HG02884 (cell line): Measurements from ENCODE around the gene CASP2.
A peak's percentile ranks its signal among the peaks of the same experiment; 100 is the strongest.

Experiments used
- ATAC-seq: cut with Tn5 transposase; IDR thresholded peaks from one replicate; pipeline ENCODE4 v1.9.1; 2021; ENCODE audit warnings: mild to moderate bottlenecking, moderate library complexity; ENCODE audit not compliant: unreplicated experiment

CASP2 gene

DNA sequence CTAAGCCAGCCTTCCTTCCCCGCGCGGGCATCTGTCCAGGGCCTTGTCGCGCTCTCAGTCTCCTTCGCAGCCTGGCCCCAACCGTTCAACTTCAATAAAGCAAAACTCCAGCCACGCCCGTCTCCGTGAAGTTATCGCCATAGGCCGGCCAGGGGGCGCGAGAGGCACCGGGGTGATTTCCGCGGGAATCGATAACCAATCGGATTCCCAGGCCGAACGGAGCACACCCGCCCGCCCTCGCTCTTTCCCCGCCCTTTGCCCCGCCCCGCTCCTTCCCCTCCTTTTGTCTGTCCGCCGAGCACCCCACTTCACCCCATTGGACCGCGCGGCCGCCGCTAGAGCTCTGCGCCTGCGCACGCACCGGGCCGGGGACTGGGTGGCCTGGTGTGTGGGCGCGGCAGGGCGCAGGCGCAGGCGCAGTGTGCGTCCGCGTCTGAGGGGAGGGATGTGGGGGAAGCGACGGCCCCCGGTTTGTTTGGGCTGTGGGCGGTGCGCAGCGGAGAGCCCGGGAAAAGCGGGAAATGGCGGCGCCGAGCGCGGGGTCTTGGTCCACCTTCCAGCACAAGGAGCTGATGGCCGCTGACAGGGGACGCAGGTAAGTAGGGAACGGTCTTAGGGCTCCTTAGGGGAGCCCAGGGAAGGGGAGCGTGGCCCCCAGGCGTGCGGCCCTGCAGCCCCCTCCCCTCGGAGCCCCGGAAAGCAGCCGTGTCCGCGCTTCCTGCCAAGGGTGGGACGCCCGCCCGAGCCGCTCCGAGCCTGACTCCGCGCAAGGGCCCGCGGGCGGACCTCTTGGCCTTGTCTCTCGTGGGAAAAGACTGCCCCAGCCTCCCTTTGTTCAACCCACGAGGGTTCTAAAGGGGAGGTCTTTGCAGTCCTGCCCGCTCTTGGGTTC lies at the start of gene CASP2:
CASP2 (plus strand) TSS at position 417 of the 892 bp plus-strand sequence; CDS start at position 522, 105 bp downstream.
- ATAC-seq, result peak; percentile 85

GRCh38 chr7:143239813-143240212 lies 48.3 kb upstream of the CASP2 start:
- no peak for ATAC-seq

DNA sequence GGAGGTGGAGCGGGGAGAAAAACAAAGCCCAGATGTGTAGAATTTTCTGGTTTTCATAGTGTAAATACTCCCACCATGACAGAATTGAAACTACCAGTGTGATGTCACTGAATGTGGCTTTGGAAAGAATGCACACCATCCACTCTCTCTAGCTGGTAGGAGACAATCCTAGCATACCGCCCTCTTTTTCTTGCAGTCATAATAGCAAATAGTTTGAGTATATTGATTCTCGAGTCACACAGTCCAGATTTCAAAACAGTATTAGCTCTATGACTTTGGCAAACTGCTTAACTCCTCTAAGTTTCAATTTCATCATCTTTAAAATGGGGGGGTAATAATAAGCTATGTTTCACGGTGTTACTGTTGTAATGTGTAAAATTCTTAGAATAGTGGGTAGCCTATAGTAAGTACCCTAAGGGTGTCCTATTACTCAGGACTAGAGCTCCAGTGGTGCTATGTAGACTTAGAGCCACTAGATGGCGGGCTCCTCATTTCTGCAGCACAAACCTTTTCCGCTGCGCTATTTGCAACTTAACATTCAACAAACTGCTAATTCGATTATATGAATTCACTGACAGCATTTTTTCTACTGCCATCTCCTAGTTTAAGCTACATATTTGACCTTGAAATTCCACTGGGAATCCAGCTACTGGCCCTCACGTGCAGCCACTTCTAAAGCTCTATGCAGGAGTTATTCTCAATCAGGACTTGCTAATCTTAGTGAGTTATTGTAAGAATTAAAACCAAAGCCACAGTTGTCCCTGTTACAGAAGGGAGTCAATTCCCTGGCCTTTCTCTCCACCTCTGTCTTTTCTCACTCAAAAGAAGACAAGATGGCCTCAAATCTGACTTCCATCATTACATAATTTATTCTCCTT lies 47.6 kb upstream of the CASP2 start:
- ATAC-seq, result peak; percentile 94

DNA sequence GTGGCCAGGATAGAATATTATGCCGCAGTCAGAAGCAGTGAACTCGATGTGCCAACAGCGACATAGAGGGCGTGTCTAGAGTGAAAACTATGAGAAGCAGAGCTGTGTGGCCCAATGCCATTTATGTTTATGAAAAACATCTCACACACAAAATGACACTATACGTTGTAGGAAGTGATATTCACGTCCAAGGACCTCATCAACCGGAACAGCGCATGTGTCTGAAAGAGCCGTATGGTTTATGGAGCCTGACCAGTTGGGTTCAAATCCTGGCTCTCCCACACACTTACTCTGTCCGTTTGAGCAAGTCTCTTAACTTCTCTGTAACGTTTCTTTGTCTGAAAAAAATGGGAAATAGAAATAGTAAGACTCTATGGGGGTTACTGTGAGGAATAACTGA lies 45.8 kb upstream of the CASP2 start:
- no peak for ATAC-seq

DNA sequence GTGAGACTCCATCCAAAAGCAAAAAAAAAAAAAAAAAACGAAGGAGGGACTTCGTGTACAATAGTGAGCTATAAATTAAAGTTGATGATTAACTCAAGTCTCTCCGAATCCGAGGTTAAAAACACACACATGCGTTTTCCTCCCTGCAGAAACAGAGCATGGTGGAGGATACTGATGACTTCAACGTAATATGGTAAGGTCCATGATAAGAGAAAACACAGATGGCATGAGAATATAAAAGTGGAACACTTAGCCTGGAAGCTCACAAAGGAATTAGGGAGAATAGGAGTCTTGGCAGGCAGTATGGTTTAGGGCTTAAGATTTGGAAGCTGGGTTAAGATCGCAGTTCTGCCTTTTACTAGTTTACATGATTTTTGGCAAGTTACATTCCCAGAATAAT lies 45.0 kb upstream of the CASP2 start:
- no peak for ATAC-seq

GRCh38 chr7:143243614-143244013 lies 44.5 kb upstream of the CASP2 start:
- ATAC-seq, result no peak

- no peak for ATAC-seq
Observed at GRCh38 chr7:143244321-143244720, 43.8 kb upstream of the CASP2 start.

- ATAC-seq, result no peak
Observed at GRCh38 chr7:143245123-143245522, 43.0 kb upstream of the CASP2 start.

- ATAC-seq, result no peak
Observed at GRCh38 chr7:143247372-143247771, 40.8 kb upstream of the CASP2 start.

DNA sequence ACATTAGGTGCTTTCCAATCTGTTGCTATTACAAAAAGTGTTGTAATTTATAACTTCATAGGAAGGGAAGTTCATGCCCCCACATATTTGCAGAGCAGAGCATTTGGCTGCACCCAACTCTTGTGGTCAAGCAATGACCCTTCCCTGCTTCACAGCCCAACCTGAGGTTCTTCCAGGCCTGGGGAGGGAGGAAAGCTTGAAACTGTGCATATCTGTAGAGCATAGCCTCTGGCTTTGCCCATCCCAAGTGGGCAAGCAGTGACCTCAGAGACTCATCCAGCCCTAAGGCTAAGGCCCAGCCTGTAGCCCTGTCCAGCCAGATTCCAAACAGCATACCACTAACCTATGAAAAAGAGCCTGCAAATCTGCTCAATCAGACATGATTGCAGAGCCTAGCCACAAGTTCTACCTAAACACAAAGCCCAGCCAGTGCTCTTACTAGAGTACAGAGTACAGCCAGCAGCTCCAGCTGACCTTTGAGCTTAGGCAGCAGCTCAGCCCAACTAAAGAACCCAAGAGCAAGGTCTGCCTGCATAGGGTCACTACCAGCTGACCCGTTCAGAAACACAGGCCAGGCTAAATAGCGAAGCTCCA lies 39.3 kb upstream of the CASP2 start:
- ATAC-seq, result no peak

- ATAC-seq, result no peak
Observed at GRCh38 chr7:143250199-143250598, 38.0 kb upstream of the CASP2 start.

DNA sequence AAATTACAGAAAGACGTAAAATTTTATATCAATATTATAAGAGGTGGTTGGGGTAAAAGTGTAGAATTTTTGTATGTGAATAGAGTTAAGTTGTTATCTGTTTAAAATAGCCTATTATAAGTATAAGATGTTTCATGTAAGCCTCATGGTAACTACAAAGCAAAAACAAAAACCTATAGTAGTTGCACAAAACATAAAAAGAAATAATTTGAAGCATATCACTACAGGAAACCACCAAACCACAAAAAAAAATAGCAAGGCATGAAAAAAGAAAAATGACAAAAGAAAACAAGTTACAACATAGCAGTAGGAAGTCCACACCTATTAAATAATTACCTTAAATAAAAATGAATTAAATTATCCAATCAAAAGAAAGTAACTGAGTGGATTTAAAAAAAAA lies 37.3 kb upstream of the CASP2 start:
- ATAC-seq, result no peak

GRCh38 chr7:143252006-143252405 lies 36.1 kb upstream of the CASP2 start:
- no peak for ATAC-seq

GRCh38 chr7:143255564-143255963 lies 32.6 kb upstream of the CASP2 start:
- no peak for ATAC-seq

GRCh38 chr7:143256325-143256724 lies 31.8 kb upstream of the CASP2 start:
- peak; percentile 1 for ATAC-seq

GRCh38 chr7:143256932-143257331 lies 31.2 kb upstream of the CASP2 start:
- peak; percentile 77 for ATAC-seq

- ATAC-seq, result no peak
Observed at GRCh38 chr7:143257501-143257900, 30.6 kb upstream of the CASP2 start.

GRCh38 chr7:143258831-143259230 lies 29.3 kb upstream of the CASP2 start:
- ATAC-seq, result peak; percentile 42

GRCh38 chr7:143259765-143260164 lies 28.4 kb upstream of the CASP2 start:
- no peak for ATAC-seq

DNA sequence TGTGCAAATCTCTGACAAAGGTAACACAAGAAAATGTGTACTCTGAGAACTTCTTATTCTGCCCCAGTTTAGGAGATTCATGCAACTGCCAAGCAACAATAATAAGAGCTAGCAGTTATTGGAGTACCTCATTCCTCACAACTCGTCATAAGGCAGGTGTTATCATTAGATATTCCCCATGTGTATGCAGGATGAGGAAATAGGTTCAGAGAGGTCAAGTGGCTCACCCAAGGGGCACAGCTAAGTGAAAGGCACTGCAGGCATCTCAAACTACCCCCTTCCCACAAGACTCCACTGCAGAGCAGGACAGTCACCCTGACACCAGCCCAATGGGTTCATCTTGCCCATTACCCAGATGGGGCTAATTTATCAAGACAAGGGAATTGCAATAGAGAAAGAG lies 26.2 kb upstream of the CASP2 start:
- no peak for ATAC-seq
